NCI-H2196 (cell line): ENCODE data around the gene CD300LD.
"Not testable (repeated sequence)": the region's sequence is repeated elsewhere in the genome, so short reads cannot be mapped to it uniquely, and the experiment has no call there.

Experiments
- DNase-seq: peaks from one replicate; lab custom pipeline; 2025; ENCODE audit not compliant: unreplicated experiment; lab: John Stamatoyannopoulos, UW

CD300LD gene

GRCh38 chr17:74573635-74574034, 18.4 kb downstream of the CD300LD start:
- not testable (repeated sequence) for DNase-seq

GRCh38 chr17:74573169-74573568, 18.9 kb downstream of the CD300LD start:
- no peak for DNase-seq

GRCh38 chr17:74571621-74572270, 20.3 kb downstream of the CD300LD start:
- no peak for DNase-seq

GRCh38 chr17:74569020-74570003, 22.8 kb downstream of the CD300LD start:
- peak; percentile 12 for DNase-seq

GRCh38 chr17:74568106-74568873, 23.8 kb downstream of the CD300LD start:
- DNase-seq, result no peak

- no peak for DNase-seq
These were observed 24.7 kb downstream of the CD300LD start, which contains the start of gene CD300H for GRCh38 chr17:74567397-74567796. CD300H (minus strand) TSS chr17:74567509.

- peak; percentile 8 for DNase-seq
These were observed 25.8 kb downstream of the CD300LD start for GRCh38 chr17:74566132-74566753.

GRCh38 chr17:74565126-74565525, 27.0 kb downstream of the CD300LD start:
- DNase-seq, result no peak

GRCh38 chr17:74563358-74563757, 28.7 kb downstream of the CD300LD start:
- no peak for DNase-seq

GRCh38 chr17:74561586-74561985, 30.5 kb downstream of the CD300LD start:
- DNase-seq, result no peak

GRCh38 chr17:74558882-74559519, 33.1 kb downstream of the CD300LD start:
- no peak for DNase-seq

GRCh38 chr17:74558402-74558801, 33.7 kb downstream of the CD300LD start:
- not testable (repeated sequence) for DNase-seq

GRCh38 chr17:74555427-74555940, 36.6 kb downstream of the CD300LD start:
- DNase-seq, result no peak

GRCh38 chr17:74554909-74555308, 37.2 kb downstream of the CD300LD start:
- no peak for DNase-seq

- no peak for DNase-seq
These were observed 40.0 kb downstream of the CD300LD start for GRCh38 chr17:74552037-74552436.

- DNase-seq, result no peak
These were observed 41.5 kb downstream of the CD300LD start for GRCh38 chr17:74550602-74551001.

- no peak for DNase-seq
These were observed 42.7 kb downstream of the CD300LD start for GRCh38 chr17:74549343-74549742.

GRCh38 chr17:74547736-74548135, 44.3 kb downstream of the CD300LD start:
- peak; percentile 79 for DNase-seq

- peak; percentile 41 for DNase-seq
These were observed 44.8 kb downstream of the CD300LD start for GRCh38 chr17:74547264-74547663.

- DNase-seq, result no peak
These were observed 45.5 kb downstream of the CD300LD start for GRCh38 chr17:74546586-74546985.
